IPS-18a (cell line): ENCODE measurements around the gene MEGF6.

Experiments used
- H3K27ac ChIP-seq: one replicate; pipeline ENCODE4 v1.5.1; 2013; ENCODE audit warnings: low read length
- H3K27me3 ChIP-seq: one replicate; pipeline ENCODE4 v1.6.1; 2013; ENCODE audit warnings: mild to moderate bottlenecking, low read length; ENCODE audit not compliant: control insufficient read depth, insufficient read depth
- H3K36me3 ChIP-seq: one replicate; pipeline ENCODE4 v1.6.1; 2013; ENCODE audit warnings: low read depth, low read length; ENCODE audit not compliant: control insufficient read depth
- H3K4me1 ChIP-seq: one replicate; pipeline ENCODE4 v1.6.1; 2013; ENCODE audit warnings: low read depth, low read length; ENCODE audit not compliant: control insufficient read depth
- H3K4me3 ChIP-seq: one replicate; pipeline ENCODE4 v1.5.1; 2013; ENCODE audit warnings: low read length
- H3K9ac ChIP-seq: one replicate; pipeline ENCODE4 v1.6.1; 2013; ENCODE audit warnings: mild to moderate bottlenecking, low read length, moderate library complexity
- H3K9me3 ChIP-seq: one replicate; pipeline ENCODE4 v1.6.1; 2013; ENCODE audit warnings: low read depth, low read length; ENCODE audit not compliant: control insufficient read depth

Gene MEGF6

DNA sequence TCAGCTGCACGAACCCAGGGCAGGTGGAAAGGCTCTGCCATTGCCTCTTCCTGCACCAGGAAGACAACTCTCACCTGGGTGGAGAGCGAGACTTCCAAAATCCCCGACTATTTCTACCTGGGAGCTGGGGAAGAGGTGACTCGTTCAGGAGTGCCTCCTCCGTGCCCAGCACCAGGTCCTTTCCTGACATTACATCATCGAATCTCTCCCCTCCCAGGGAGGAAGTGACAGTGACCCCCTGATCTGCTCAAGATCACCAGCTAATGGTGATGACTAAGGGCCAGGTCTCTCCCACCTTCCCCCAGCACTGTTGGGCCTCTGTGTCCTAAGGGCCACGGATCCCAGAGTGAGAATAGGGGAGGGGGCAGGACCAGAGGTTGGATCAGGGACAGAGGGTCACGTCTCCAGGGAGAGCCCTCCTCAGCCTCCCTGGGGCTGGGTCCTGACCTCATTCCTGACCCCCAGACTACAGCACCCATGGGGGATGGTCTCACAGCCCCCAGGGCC lies 6.8 kb downstream of the MEGF6 start:
- Histone ChIP-seq H3K27ac (no peak overlapping the region), H3K27me3 (no peaks in the 10 kb centered on the region), H3K9me3 (no peaks in the 10 kb centered on the region), H3K36me3 (no peaks in the 10 kb centered on the region), H3K4me3 (no peak overlapping the region), H3K9ac (no peak overlapping the region), H3K4me1 (no peaks in the 10 kb centered on the region)

DNA sequence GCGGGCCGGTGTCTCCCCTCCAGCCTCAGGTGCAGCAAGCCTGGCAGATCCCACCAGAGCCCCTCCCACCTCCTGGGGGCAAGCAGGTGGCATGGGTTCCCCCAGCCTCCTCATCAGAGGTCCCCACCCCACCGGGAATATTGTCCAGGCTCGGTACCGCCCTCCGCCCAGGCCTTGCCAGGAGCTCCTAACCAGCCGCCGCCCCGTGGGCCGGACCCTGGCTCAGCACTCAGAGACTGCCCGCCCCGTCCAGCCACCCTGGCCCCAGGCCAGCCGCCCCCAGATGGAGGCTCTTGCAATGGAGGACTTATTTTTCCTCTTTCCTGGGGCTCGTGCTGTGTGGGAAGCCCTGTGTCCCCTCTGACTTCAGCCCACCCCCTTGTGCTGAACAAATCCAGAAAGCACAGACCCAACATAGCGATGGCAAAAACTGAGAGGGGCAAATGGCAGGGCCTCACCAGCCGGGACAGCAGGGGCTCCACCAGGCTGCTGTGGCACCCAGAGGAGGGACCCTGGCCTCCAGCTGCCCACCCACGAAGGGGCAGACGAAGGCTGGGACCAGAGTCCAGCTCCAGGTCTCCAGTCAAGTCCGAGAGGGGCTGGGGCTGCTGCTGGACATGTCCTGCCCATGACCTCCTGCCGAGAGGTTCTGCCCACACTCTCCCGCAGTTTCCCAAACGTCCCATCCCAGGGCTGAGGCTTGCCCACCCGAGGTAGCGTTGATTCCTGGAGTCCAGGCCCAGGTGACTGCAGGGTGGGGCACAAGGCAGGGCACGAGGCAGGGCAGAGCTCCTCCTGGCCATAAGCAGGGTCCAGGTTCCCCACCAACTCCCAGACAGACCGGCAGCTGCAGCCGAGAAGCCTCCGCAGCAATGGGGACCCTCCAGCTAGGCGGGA lies 7.5 kb downstream of the MEGF6 start:
- Histone ChIP-seq H3K4me3 (no peak overlapping the region), H3K9me3 (no peaks in the 10 kb centered on the region), H3K27me3 (no peaks in the 10 kb centered on the region), H3K27ac (no peak overlapping the region), H3K4me1 (no peaks in the 10 kb centered on the region), H3K36me3 (no peaks in the 10 kb centered on the region), H3K9ac (no peak overlapping the region)

DNA sequence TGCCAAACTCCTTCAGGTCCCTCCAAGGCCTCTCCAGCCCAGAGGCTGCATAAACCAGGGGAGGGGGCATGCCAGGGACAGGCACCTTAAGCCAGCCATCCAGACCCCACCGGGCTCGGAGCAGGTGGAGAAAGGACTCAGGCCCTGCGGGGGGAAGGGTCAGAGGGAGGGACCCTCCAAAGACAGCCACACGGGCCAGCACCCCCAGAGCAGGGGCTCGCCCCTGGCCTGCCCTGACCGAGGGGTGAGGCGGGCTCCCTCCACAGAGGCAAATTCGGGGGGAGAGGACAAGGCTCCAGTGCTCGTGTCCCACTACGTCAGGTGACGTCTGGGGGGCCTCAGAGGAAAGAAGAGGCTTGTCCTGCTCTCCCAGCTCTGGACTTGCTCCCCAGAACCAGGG lies 8.2 kb downstream of the MEGF6 start:
- Histone ChIP-seq H3K9me3 (no peaks in the 10 kb centered on the region), H3K36me3 (no peaks in the 10 kb centered on the region), H3K4me1 (peaks cover 3% of the 10 kb centered on the region), H3K4me3 (no peak overlapping the region), H3K9ac (no peak overlapping the region), H3K27me3 (no peaks in the 10 kb centered on the region), H3K27ac (no peak overlapping the region)

DNA sequence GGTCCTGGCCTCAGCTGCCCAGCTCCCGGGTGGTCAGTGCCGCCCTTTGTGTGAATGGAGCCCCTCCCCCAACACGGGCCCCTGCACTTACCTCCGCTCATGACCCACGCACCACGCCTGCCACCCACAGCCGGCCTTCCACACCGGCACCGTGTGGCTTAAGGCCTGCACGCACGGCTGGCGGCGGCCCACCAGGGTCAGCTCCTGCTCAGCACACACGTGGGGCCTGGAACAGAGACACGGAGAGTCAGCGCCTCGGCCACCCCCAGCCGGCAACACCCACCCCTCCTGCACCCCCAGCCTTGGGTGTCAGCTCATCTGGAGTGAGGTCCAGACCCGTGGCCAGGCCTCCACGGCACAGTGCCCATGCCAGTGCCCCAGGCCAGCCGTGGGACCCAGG lies 8.9 kb downstream of the MEGF6 start:
- Histone ChIP-seq H3K36me3 (no peaks in the 10 kb centered on the region), H3K27me3 (no peaks in the 10 kb centered on the region), H3K27ac (no peak overlapping the region), H3K4me3 (no peak overlapping the region), H3K9ac (no peak overlapping the region), H3K9me3 (no peaks in the 10 kb centered on the region), H3K4me1 (peaks cover 9% of the 10 kb centered on the region)

DNA sequence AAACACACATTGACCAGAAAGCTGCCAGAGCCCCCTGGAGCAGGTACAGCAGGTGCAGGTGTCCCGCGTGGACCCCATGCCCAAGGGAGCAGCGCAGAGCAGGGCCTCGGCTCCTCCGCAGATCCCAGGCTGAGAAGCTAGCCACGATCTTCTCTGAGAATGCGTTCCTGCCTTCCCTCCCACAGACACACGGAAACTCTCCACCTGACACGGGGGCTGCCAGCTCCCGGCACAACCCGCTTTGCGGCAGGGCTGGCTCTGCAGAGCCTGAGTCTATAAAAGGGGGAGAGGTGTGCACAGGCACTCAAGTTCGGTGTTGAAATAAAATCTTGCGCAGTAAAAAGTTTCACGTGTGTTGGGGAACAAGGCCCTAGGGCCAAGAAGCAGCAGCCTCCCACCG lies 9.6 kb downstream of the MEGF6 start:
- no peak overlapping the region for H3K27ac ChIP-seq
- H3K4me1 ChIP-seq = peaks cover 9% of the 10 kb centered on the region
- H3K9me3 ChIP-seq = no peaks in the 10 kb centered on the region
- no peak overlapping the region for H3K9ac ChIP-seq
- H3K4me3 ChIP-seq = no peak overlapping the region
- no peaks in the 10 kb centered on the region for H3K36me3 ChIP-seq
- no peaks in the 10 kb centered on the region for H3K27me3 ChIP-seq

DNA sequence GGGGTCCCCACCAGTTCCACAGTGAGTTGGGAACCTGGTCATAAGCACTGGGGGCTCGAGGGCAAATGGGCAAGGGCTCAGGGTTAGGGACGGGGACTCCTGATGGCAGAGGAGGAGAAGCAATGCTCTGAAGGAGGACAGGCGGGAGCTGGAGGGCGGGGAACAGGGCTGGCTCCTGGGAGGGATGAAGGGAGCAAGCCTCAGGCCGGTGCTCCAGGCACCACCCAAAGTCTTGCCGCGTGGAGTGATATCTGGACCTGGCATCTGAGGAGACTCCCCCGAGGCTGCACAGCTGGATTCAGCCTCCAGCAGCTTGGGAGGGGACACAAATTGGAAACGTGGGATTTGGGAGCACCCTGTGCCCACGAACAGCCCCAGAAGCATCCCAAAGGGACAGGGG lies 11.0 kb downstream of the MEGF6 start:
- no peaks in the 10 kb centered on the region for H3K9me3 ChIP-seq
- H3K27me3 ChIP-seq = no peaks in the 10 kb centered on the region
- no peak overlapping the region for H3K27ac ChIP-seq
- H3K4me3 ChIP-seq = no peak overlapping the region
- H3K9ac ChIP-seq = no peak overlapping the region
- peaks cover 9% of the 10 kb centered on the region for H3K4me1 ChIP-seq
- no peaks in the 10 kb centered on the region for H3K36me3 ChIP-seq

DNA sequence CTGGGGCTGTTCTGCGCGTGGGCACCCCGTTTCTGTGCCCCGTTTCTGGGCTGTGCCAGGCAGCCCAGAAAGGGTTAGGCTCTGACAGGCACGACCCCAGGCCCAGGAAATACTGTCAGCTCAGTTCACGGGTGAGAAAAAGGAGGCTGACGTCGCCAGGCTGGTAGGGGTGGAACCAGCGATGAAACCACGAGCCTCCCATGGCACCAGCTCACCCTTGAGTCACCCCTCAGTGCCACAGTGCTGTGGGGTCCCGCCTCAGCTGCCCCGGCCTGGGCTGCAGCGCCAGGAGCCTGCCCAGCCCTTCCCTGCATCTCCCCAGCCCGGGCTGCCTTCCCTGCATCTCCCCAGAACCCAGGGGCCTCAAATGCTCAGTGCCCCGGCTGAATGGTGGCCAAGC lies 11.5 kb downstream of the MEGF6 start:
- Histone ChIP-seq H3K4me3 (no peak overlapping the region), H3K4me1 (peaks cover 9% of the 10 kb centered on the region)

DNA sequence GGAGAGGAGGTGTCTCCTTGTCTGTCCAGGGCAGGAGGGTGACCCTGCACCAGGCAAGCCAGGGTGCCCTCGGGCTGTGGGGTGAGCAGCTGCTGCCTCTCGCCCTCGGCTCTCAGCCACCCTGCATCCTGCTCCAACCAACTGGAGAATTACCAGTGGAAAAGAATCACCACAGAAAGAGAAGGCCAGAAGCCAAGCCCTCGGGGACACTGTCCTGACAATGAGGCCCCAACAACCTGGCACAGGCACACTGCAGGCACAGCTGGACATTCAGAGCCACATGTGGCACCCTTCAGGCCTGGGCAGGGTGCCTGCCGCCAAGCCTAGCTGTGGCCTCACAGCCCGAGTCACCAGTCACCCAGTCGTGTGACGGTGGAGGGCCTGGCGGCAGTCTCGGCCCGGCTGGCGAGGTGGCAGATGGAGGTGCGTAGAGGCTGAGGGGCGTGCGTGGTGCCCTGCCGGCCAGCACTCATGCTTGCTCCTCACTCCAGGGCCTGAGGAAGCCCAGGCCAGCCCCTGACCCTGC lies 12.0 kb downstream of the MEGF6 start:
- no peak overlapping the region for H3K9ac ChIP-seq
- peaks cover 9% of the 10 kb centered on the region for H3K4me1 ChIP-seq
- H3K36me3 ChIP-seq = no peaks in the 10 kb centered on the region
- H3K27ac ChIP-seq = no peak overlapping the region
- H3K9me3 ChIP-seq = no peaks in the 10 kb centered on the region
- H3K27me3 ChIP-seq = no peaks in the 10 kb centered on the region
- no peak overlapping the region for H3K4me3 ChIP-seq

More for the DNA sequence above, 11.5 kb downstream of the MEGF6 start:
- Histone ChIP-seq H3K9me3 (no peaks in the 10 kb centered on the region), H3K27me3 (no peaks in the 10 kb centered on the region), H3K9ac (no peak overlapping the region), H3K36me3 (no peaks in the 10 kb centered on the region), H3K27ac (no peak overlapping the region)

DNA sequence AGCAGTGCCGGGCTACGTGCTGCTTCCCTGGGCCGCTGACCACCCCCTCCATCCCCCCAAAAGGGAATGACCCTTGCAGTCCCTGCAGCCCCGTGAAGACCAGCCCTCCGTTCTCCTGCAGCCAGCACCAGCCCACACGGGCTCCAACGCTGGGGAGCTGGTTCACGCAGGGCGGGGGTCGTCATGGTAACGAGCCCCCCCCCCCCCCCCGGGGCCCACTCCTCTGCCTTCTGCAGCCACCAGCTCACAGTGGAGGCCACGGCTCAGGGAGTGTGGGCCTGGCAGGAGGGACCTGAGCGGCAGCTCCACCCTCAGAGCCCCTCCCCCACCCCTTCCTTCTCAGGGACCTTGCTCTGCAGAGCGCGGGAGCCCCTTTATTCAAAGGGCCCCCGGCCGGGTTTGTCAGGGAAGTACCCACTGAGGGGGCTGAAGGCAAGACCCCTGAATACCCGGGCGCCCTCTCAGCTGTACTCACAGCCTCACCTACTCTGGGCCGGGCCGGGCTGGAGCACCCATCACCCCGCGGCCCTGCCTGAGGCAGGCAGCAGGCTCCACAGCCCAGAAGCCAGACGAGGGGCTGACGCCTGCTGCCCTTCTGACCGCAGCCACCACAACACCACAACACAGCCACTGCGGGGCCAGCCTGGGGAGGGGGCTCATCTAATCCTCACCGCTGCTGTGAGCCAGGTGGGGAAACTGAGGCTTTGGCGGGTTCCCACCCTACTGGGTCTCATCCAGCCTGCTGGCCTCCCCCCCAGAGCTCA lies 12.6 kb downstream of the MEGF6 start:
- no peak overlapping the region for H3K9ac ChIP-seq
- no peak overlapping the region for H3K4me3 ChIP-seq
- no peaks in the 10 kb centered on the region for H3K36me3 ChIP-seq
- H3K27me3 ChIP-seq = no peaks in the 10 kb centered on the region
- peaks cover 12% of the 10 kb centered on the region for H3K4me1 ChIP-seq
- no peaks in the 10 kb centered on the region for H3K9me3 ChIP-seq
- H3K27ac ChIP-seq = no peak overlapping the region

DNA sequence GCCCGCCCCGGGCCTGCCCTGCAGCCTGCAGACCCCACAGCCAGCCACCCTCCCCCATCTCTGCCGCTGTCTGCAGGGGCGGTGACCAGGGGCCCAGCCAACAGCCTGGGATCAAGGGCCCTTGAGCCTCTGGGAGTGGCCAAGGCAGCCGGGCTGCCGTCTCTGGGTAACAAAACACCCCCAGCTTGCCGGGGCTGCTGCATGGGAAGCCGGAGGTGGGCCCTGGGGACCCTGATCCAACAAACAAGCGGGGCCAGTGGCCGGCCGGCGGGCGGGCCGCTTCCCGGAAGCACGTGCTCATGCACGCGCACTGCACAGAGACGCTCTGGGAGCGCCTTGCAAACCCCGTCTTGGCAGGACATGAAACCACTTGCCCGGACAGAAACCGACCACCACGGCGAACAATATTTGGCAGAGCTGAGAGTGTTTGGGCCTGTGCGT lies 13.2 kb downstream of the MEGF6 start:
- Histone ChIP-seq H3K27me3 (no peaks in the 10 kb centered on the region), H3K9me3 (no peaks in the 10 kb centered on the region), H3K4me3 (no peak overlapping the region), H3K27ac (no peak overlapping the region), H3K4me1 (peaks cover 15% of the 10 kb centered on the region), H3K9ac (peak overlapping the region; percentile 17), H3K36me3 (no peaks in the 10 kb centered on the region)

DNA sequence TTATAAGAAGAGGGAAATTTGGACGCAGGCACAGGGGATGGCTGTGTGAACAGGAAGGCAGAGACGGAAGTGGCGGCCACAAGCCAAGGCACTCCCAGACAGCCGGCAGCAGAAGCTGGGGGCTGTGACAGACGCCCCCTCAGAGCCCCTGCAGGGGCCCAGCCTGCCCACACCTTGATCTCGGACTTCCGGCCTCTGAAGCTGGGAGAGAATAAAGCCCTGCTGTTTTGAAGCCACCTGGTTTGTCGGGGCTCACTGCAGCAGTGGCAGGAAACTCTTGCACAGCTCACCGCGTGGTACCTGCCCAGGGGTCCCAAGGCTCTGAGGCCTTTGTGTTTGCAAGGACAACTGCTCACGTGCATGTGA lies 13.7 kb downstream of the MEGF6 start:
- Histone ChIP-seq H3K27ac (no peak overlapping the region), H3K4me3 (no peak overlapping the region), H3K9ac (peak overlapping the region; percentile 17), H3K36me3 (no peaks in the 10 kb centered on the region), H3K9me3 (no peaks in the 10 kb centered on the region), H3K27me3 (no peaks in the 10 kb centered on the region), H3K4me1 (peaks cover 15% of the 10 kb centered on the region)
